ENCODE data around the gene ERAL1.

DNA sequence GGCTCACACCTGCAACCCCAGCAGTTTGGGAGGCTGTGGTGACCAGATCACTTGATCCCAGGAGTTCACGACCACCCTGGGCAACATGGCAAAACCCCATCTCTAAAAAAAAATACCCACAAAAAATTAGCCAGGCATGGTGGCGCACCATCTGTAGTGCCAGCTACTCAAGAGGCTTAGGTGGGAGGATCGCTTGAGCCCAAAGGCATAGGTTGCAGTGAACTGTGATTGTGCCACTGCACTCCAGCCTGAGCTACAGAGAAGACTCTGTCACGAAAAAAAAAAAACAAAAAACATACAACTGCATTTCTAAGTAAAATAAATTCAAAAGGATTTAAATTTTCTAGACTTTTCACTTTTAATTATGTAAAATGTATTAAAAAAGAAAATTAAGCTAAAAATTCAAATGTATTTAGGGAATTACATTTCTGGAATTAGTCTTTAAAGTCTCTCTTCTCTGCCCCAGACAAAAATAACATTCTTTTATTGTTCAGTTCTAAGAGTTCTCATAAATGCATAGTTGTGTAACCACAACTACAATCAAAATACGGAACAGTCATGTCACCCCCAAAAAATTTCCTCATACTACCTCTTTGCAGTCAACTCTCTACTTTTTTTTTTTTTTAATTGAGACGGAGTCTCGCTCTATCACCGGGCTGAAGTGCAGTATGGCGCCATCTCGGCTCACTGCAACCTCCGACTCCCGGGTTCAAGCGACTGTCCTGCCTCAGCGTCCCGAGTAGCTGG, 26.3 kb upstream of the ERAL1 start:
- TF ChIP-seq POLR2A (IDR thresholded peaks at IDR 0.05) = no peak
- TF ChIP-seq, protein P1, sequence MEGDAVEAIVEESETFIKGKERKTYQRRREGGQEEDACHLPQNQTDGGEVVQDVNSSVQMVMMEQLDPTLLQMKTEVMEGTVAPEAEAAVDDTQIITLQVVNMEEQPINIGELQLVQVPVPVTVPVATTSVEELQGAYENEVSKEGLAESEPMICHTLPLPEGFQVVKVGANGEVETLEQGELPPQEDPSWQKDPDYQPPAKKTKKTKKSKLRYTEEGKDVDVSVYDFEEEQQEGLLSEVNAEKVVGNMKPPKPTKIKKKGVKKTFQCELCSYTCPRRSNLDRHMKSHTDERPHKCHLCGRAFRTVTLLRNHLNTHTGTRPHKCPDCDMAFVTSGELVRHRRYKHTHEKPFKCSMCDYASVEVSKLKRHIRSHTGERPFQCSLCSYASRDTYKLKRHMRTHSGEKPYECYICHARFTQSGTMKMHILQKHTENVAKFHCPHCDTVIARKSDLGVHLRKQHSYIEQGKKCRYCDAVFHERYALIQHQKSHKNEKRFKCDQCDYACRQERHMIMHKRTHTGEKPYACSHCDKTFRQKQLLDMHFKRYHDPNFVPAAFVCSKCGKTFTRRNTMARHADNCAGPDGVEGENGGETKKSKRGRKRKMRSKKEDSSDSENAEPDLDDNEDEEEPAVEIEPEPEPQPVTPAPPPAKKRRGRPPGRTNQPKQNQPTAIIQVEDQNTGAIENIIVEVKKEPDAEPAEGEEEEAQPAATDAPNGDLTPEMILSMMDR (IDR thresholded peaks at IDR 0.05 in 8 of 11, conservative IDR thresholded peaks at IDR 0.05 in 3 of 11) = no peak
